HEK293T (cell line): ENCODE data around the gene RTP5.
"Not testable (repeated sequence)": the region's sequence is repeated elsewhere in the genome, so short reads cannot be mapped to it uniquely, and the experiment has no call there.

Experiments used
- CTCF ChIA-PET: fragments of 350-600 bp; formaldehyde crosslinking; extraction: SDS; loops from one replicate; lab custom pipeline; 2021; ENCODE audit warnings: antibody characterized with exemption, inconsistent platforms; lab: Yijun Ruan, JAX
- POLR2A ChIA-PET: fragments of 350-600 bp; formaldehyde crosslinking; extraction: SDS; loops from one replicate; lab custom pipeline; 2020; ENCODE audit warnings: antibody characterized with exemption, inconsistent platforms; lab: Yijun Ruan, JAX
- DNase-seq: peaks from one replicate; pipeline ENCODE4 v3.0.0; 2012; ENCODE audit warnings: mixed read lengths; ENCODE audit errors: extremely low spot score
- ARNT ChIP-seq: fragments of 450-650 bp; IDR thresholded peaks from 2 replicates; pipeline ENCODE4 v1.6.1; 2017; ENCODE audit warnings: mild to moderate bottlenecking
- BHLHE40 ChIP-seq: fragments of 450-650 bp; IDR thresholded peaks from 2 replicates; pipeline ENCODE4 v1.6.1; 2016; ENCODE audit warnings: mild to moderate bottlenecking, moderate library complexity, borderline replicate concordance
- CTBP1 ChIP-seq: fragments of 450-650 bp; IDR thresholded peaks from 2 replicates; pipeline ENCODE4 v1.6.1; 2016; ENCODE audit warnings: borderline replicate concordance
- ELF4 ChIP-seq: fragments of 450-650 bp; IDR thresholded peaks from 2 replicates; pipeline ENCODE4 v1.6.1; 2017; ENCODE audit warnings: antibody characterized with exemption
- FOXA1 ChIP-seq: fragments of 450-650 bp; IDR thresholded peaks from 2 replicates; pipeline ENCODE4 v1.6.1; 2016; ENCODE audit warnings: mild to moderate bottlenecking
- FOXK2 ChIP-seq: fragments of 450-650 bp; IDR thresholded peaks from 2 replicates; pipeline ENCODE4 v1.6.1; 2016; ENCODE audit warnings: mild to moderate bottlenecking
- FOXM1 ChIP-seq: fragments of 450-650 bp; IDR thresholded peaks from 2 replicates; pipeline ENCODE4 v1.6.1; 2017; ENCODE audit warnings: mild to moderate bottlenecking, borderline replicate concordance
- HDGF ChIP-seq: fragments of 450-650 bp; IDR thresholded peaks from 2 replicates; pipeline ENCODE4 v1.6.1; 2017; ENCODE audit warnings: antibody characterized with exemption, borderline replicate concordance
- L3MBTL2 ChIP-seq: fragments of 450-650 bp; conservative IDR thresholded peaks from 2 replicates; pipeline ENCODE4 v1.6.1; 2016; ENCODE audit warnings: mild to moderate bottlenecking
- LEF1 ChIP-seq: fragments of 450-650 bp; IDR thresholded peaks from 2 replicates; pipeline ENCODE4 v1.6.1; 2017; ENCODE audit warnings: mild to moderate bottlenecking, borderline replicate concordance
- NFRKB ChIP-seq: fragments of 450-650 bp; IDR thresholded peaks from 2 replicates; pipeline ENCODE4 v1.6.1; 2016; ENCODE audit warnings: mild to moderate bottlenecking, moderate library complexity
- SP1 ChIP-seq: fragments of 450-650 bp; IDR thresholded peaks from 2 replicates; pipeline ENCODE4 v1.6.1; 2017
- SUZ12 ChIP-seq: fragments of 450-650 bp; IDR thresholded peaks from 2 replicates; pipeline ENCODE4 v1.6.1; 2016; ENCODE audit warnings: mild to moderate bottlenecking
- TARDBP ChIP-seq: fragments of 450-650 bp; IDR thresholded peaks from 2 replicates; pipeline ENCODE4 v1.6.1; 2016
- ZNF384 ChIP-seq: fragments of 450-650 bp; IDR thresholded peaks from 2 replicates; pipeline ENCODE4 v1.6.1; 2016
- TF ChIP-seq, protein P1 (sequence below): fragments of 450-650 bp; IDR thresholded peaks from 2 replicates; pipeline ENCODE4 v1.6.1; 2016

Gene RTP5

GRCh38 chr2:241911551-241911950, 42.0 kb downstream of the RTP5 start:
- TF ChIP-seq FOXA1 (no peak), BHLHE40 (no peak), ARNT (no peak), ELF4 (no peak), SUZ12 (no peak)
- TF ChIP-seq, protein P1, sequence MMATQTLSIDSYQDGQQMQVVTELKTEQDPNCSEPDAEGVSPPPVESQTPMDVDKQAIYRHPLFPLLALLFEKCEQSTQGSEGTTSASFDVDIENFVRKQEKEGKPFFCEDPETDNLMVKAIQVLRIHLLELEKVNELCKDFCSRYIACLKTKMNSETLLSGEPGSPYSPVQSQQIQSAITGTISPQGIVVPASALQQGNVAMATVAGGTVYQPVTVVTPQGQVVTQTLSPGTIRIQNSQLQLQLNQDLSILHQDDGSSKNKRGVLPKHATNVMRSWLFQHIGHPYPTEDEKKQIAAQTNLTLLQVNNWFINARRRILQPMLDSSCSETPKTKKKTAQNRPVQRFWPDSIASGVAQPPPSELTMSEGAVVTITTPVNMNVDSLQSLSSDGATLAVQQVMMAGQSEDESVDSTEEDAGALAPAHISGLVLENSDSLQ, result no peak
- POLR2A ChIA-PET, result no interaction called here
- DNase-seq, result no peak
- CTCF ChIA-PET, result no interaction called here

- DNase-seq, result no peak
- ChIA-PET CTCF (no interaction called here), POLR2A (no interaction called here)
- no peak for TF ChIP-seq HDGF
- no peak for TF ChIP-seq BHLHE40
- TF ChIP-seq FOXA1, result no peak
- no peak for TF ChIP-seq TARDBP
Observed at GRCh38 chr2:241912021-241912555, 42.6 kb downstream of the RTP5 start.

- ChIA-PET POLR2A (no interaction called here), CTCF (no interaction called here)
- TF ChIP-seq NFRKB (no peak), L3MBTL2 (no peak), FOXK2 (no peak), FOXA1 (no peak), BHLHE40 (no peak), HDGF (no peak), CTBP1 (no peak), SUZ12 (no peak), LEF1 (no peak)
- no peak for DNase-seq
Observed at GRCh38 chr2:241913703-241914102, 44.2 kb downstream of the RTP5 start.

- TF ChIP-seq CTBP1 (no peak), NFRKB (no peak), ELF4 (no peak), FOXM1 (no peak), HDGF (no peak), SP1 (no peak), LEF1 (no peak), ZNF384 (no peak), ARNT (no peak), L3MBTL2 (no peak), FOXA1 (no peak), TARDBP (no peak), SUZ12 (no peak), FOXK2 (no peak)
- TF ChIP-seq, protein P1, result no peak
- POLR2A ChIA-PET, result no interaction called here
- CTCF ChIA-PET, result no interaction called here
- DNase-seq, result no peak
Observed at GRCh38 chr2:241914542-241914941, 45.0 kb downstream of the RTP5 start.

DNA sequence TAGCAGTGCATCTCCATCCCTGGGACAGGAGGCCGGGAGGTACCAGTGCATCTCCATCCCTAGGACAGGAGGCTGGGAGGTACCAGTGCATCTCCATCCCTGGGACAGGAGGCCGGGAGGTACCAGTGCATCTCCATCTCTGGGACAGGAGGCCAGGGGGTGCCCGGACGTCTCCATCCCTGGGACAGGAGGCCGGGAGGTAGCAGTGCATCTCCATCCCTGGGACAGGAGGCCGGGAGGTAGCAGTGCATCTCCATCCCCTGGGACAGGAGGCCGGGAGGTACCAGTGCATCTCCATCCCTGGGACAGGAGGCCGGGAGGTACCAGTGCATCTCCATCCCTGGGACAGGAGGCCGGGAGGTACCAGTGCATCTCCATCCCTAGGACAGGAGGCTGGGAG, 52.1 kb downstream of the RTP5 start:
- CTCF ChIA-PET, DNase-seq, POLR2A ChIA-PET: not testable (repeated sequence)

DNA sequence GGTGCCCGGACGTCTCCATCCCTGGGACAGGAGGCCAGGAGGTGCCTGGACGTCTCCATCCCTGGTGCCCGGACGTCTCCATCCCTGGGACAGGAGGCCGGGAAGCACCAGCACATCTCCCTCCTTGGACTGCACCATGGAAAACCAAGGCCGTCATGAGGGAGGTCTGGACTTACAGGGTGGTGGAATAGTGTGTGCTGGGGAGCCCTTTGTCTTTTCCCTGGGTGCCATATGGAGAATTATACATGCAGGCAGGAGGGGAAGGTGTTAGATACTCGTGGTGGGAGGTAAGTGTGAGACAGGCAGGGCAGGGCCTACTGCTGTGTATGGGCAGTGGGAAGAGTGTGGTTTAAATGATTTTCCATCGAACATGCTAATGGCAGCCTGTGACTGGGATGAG, 52.9 kb downstream of the RTP5 start:
- DNase-seq, result no peak
- no peak for TF ChIP-seq HDGF
- TF ChIP-seq ELF4, result no peak
- no peak for TF ChIP-seq FOXM1
- no peak for TF ChIP-seq TARDBP
- no peak for TF ChIP-seq ARNT
- no peak for TF ChIP-seq LEF1
- no peak for TF ChIP-seq CTBP1
- TF ChIP-seq FOXA1, result no peak
- no peak for TF ChIP-seq BHLHE40
- no peak for TF ChIP-seq L3MBTL2
- no peak for TF ChIP-seq ZNF384
- ChIA-PET POLR2A (no interaction called here), CTCF (no interaction called here)

GRCh38 chr2:241922816-241923601, 53.5 kb downstream of the RTP5 start:
- POLR2A ChIA-PET, CTCF ChIA-PET, DNase-seq: not testable (repeated sequence)
